ENCODE measurements around the gene MDGA2. TPM values are rescaled to one million over a fixed set of nuclear protein-coding genes. Genes with fewer than 3 reads are reported as not detected.

The MDGA2 gene
- total RNA-seq, 2 donors from 2014 or later = not detected

DNA sequence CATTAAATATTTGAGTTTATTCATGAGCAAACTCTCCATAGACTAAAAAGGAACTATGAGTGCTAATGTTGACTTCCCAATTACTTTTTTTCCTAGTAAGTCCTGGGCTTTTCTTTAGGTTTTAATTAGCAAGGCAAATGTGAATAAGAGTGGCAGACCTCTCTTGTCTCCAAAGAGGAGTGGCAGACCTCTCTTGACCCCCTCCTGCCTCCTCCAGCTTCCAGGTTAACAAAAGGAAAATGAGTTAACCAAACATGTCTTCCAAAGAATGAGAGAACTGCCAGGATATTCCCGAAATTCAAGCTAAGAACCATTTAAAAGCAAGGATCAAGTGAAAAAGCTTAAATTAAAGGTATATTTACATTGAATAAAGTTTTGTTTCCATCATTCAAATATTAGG is 253.2 kb downstream of the MDGA2 start:
- Histone ChIP-seq H3K27ac (no peak overlapping the region), H3K4me3 (no peak overlapping the region), H3K36me3 (no peaks in the 10 kb centered on the region), H3K9me3 (no peaks in the 10 kb centered on the region), H3K4me1 (no peaks in the 10 kb centered on the region), H3K27me3 (no peaks in the 10 kb centered on the region)
- TF ChIP-seq, protein P1, sequence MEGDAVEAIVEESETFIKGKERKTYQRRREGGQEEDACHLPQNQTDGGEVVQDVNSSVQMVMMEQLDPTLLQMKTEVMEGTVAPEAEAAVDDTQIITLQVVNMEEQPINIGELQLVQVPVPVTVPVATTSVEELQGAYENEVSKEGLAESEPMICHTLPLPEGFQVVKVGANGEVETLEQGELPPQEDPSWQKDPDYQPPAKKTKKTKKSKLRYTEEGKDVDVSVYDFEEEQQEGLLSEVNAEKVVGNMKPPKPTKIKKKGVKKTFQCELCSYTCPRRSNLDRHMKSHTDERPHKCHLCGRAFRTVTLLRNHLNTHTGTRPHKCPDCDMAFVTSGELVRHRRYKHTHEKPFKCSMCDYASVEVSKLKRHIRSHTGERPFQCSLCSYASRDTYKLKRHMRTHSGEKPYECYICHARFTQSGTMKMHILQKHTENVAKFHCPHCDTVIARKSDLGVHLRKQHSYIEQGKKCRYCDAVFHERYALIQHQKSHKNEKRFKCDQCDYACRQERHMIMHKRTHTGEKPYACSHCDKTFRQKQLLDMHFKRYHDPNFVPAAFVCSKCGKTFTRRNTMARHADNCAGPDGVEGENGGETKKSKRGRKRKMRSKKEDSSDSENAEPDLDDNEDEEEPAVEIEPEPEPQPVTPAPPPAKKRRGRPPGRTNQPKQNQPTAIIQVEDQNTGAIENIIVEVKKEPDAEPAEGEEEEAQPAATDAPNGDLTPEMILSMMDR (IDR thresholded peaks at IDR 0.05) = no peak
- DNase-seq (ENCODE audit: low spot score) = no peak

DNA sequence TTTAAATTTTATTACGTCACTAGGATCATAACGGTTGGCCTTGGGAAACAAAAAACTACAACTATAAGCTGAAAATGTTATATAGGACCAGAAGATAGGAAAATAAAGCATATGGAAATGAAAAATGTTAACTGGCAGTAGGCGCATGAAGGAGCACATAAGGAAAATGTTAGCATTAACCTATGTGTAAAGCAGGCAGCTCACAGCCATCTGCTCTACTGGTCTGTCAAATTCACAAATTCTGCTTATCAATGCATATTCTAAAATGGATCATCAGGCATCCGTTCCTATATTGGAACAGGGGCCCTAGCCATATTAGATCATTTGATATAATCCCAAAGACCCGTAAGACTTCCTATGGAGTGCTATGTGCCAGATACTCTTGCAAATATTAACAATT is 263.9 kb downstream of the MDGA2 start:
- Histone ChIP-seq H3K4me3 (no peak overlapping the region), H3K27ac (no peak overlapping the region), H3K27me3 (no peaks in the 10 kb centered on the region), H3K9me3 (no peaks in the 10 kb centered on the region), H3K36me3 (no peaks in the 10 kb centered on the region), H3K4me1 (no peaks in the 10 kb centered on the region)
- DNase-seq (ENCODE audit: low spot score) = no peak
- TF ChIP-seq, protein P1 (IDR thresholded peaks at IDR 0.05) = no peak

DNA sequence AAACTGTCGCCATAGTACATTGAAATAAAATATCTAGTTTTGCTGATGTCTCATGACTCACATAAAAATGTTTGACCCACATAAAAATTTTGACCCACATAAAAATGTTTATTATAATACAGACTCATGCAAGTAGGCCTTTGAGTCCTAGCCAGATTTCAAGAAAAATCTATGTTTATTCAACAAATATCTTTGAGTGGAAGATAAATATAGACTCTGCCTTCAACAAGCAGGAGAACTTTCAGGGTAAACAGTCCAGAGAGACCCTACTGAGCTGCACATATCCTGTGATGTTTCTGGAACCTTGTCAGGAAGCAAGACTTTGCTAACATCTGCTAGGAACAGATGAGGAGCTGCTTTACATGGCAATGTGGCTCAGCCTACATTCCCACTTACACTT is 283.1 kb downstream of the MDGA2 start:
- Histone ChIP-seq H3K4me3 (no peak overlapping the region), H3K9me3 (no peaks in the 10 kb centered on the region), H3K27ac (no peak overlapping the region), H3K27me3 (no peaks in the 10 kb centered on the region), H3K4me1 (no peaks in the 10 kb centered on the region), H3K36me3 (no peaks in the 10 kb centered on the region)
- TF ChIP-seq, protein P1 (IDR thresholded peaks at IDR 0.05) = no peak
- no peak for DNase-seq (ENCODE audit: low spot score)

DNA sequence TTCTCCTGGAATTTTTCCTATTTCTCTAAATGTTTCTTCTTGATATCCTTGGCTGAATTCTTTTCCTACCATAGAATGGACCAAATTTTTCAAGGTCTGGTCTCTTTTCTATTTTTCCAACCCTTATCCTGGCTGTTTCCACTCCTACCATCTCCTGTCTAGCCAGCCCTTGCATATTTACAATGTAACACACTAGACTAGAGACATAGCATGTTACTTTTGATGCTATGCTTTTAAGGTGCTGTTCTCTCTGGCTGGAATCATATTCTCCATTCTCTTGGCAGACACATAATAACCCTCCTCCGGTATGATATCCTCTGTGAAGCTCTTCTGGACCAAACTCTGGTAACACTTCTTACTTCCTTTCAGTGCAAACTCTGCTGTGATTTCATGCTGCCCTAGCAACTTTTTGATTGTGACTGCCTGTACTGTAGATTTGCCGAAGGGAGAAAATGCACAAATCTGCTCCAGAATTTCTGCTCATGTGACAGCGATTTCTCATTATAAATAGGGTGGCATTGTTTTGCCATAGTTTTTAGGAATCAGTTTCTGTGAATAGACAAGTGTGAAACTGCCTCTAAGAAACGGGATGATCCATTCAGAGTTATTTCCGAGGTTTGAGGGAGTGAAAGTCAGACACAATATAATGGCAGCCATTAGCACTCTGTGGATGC is 284.4 kb downstream of the MDGA2 start:
- no peak for DNase-seq (ENCODE audit: low spot score)
- TF ChIP-seq, protein P1 (IDR thresholded peaks at IDR 0.05) = no peak
- Histone ChIP-seq H3K9me3 (no peaks in the 10 kb centered on the region), H3K27me3 (no peaks in the 10 kb centered on the region), H3K4me3 (no peak overlapping the region), H3K36me3 (no peaks in the 10 kb centered on the region), H3K27ac (no peak overlapping the region), H3K4me1 (no peaks in the 10 kb centered on the region)

DNA sequence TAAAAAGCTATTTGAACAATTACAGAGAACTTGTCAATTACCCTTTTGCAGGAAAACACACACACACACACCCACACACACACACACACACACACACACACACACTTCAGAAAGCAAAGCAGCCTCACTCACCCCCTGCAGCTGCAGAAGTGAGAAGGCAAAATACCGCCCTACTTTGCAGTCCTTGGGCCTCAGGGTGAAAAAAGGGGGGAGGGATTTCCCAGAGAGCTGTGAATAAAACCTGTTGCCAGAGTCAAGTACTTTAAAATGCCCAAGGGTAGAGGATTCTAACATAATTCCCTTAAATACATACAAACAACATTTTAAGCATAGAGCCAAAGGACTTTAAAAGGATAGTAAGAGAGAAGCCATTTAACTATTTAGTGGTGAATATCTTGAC is 285.9 kb downstream of the MDGA2 start:
- no peak for DNase-seq (ENCODE audit: low spot score)
- TF ChIP-seq, protein P1 (IDR thresholded peaks at IDR 0.05) = no peak
- Histone ChIP-seq H3K27me3 (no peaks in the 10 kb centered on the region), H3K4me3 (no peak overlapping the region), H3K4me1 (no peaks in the 10 kb centered on the region), H3K36me3 (no peaks in the 10 kb centered on the region), H3K9me3 (no peaks in the 10 kb centered on the region), H3K27ac (no peak overlapping the region)

DNA sequence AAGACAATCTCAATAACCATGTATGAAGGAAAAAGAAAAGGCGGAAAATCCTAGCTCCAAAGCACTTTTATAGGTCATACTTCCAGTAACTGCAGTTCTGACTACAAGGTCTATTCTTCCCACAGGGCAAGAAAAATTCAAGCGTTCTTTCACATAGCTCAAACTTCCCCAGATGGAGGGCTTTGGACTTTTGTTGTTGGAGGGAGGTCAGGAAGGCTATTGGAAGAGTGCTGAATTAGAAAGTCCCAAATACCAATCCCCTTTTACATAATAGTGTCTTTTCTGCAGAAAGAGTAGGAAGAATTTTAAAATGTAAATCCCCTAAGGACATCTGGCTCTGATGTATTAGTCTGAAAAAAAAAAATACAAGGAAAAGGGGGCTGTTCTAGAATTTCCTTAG is 309.4 kb downstream of the MDGA2 start:
- TF ChIP-seq, protein P1 (IDR thresholded peaks at IDR 0.05) = no peak
- DNase-seq (ENCODE audit: low spot score) = no peak

More for the DNA sequence above, 309.4 kb downstream of the MDGA2 start:
- H3K27me3 ChIP-seq = no peaks in the 10 kb centered on the region
- H3K9me3 ChIP-seq = no peaks in the 10 kb centered on the region
- H3K4me1 ChIP-seq = no peaks in the 10 kb centered on the region
- no peaks in the 10 kb centered on the region for H3K36me3 ChIP-seq
- H3K27ac ChIP-seq = no peak overlapping the region
- H3K4me3 ChIP-seq = no peak overlapping the region
